Measurements from ENCODE around the gene EPHA3. TPM values are rescaled to one million over a fixed set of nuclear protein-coding genes. Genes with fewer than 3 reads are reported as not detected.

The EPHA3 gene
- total RNA-seq, 2 experiments from 2014 or later: 0.06 to 0.11 TPM

- POLR2A ChIA-PET: no interaction called here
- CTCF ChIA-PET: no interaction called here
Observed at GRCh38 chr3:89522155-89522554, 414.7 kb downstream of the EPHA3 start.

GRCh38 chr3:89525609-89526008, 418.2 kb downstream of the EPHA3 start:
- POLR2A ChIA-PET: no interaction called here
- CTCF ChIA-PET: no interaction called here

GRCh38 chr3:89527736-89528305, 420.4 kb downstream of the EPHA3 start:
- ChIA-PET CTCF (interaction anchor here (0.5 kb wide), 1 partner anchor 198 kb away, joined by 3 read pairs; no protein-coding TSS in a partner anchor), POLR2A (no interaction called here)

All from activated CD8-positive, alpha-beta memory T cell treated with anti-CD3 and anti-CD28 coated beads for 36 hours (primary cell).